ENCODE measurements around the gene ELOF1.

DNA sequence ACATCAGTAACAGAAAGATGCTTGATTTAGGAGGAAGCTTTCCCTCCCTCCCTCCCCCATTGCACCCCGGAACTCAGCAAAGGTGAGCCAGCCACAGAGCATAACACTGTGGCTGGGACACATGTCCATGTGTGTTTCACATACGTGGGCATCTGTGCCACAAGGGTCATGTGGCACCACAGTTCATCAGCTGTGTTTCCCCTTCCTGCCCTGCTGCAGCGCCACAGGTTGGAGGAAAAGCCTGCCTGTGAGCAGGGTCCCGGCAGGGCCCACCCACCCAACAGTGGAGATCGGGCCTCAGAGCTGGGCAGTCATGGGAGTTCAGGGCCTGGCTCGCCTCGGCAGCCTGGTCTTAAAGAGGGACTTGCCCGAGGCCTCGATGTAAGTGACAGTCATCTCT, 15.7 kb upstream of the ELOF1 start:
- TF ChIP-seq GATA2 (IDR thresholded peaks at IDR 0.05; ENCODE audit: low read depth, low read length) (no peak), GATA3 (IDR thresholded peaks at IDR 0.05; ENCODE audit: low read depth, low read length) (no peak)
